Stimulated activated CD8-positive, alpha-beta memory T cell treated with anti-CD3 and anti-CD28 coated beads, Interleukin-4, amount 100 ng/mL, for 1 hour (primary cell): Measurements from ENCODE around the gene GLT8D2.
A peak's percentile ranks its signal among the peaks of the same experiment; 100 is the strongest.

Experiments
- DNase-seq, 2 donors: peaks; one replicate each; pipeline ENCODE4 v3.0.0-alpha.2; 2020; ENCODE audit warnings: low read depth in 2 of 2, low spot score in 1 of 2

The GLT8D2 gene

GRCh38 chr12:104049903-104050356 is at the start of gene GLT8D2:
GLT8D2 (minus strand) TSS chr12:104050187; CDS start chr12:104019648, 30,539 bp downstream.
- DNase-seq, result no peak

DNA sequence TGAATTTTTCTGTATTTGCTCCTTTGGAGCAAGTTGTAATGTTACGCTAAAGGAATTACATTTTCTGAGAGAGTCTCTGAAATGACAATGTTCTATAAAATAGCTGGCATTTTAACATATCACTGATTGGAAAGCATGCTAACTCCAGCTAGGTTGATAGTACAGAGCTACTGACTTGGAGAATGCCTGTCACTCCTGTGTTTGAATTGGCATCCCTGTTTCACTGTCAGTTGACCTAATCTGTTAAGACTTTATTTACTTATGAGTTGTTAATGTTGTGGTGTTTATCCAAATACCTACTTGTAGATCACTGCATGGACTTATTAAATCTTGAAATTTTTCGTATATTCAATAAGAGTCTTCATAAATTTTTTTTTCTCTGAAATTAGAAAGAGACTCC is 48.0 kb upstream of the GLT8D2 start:
- DNase-seq, result no peak

DNA sequence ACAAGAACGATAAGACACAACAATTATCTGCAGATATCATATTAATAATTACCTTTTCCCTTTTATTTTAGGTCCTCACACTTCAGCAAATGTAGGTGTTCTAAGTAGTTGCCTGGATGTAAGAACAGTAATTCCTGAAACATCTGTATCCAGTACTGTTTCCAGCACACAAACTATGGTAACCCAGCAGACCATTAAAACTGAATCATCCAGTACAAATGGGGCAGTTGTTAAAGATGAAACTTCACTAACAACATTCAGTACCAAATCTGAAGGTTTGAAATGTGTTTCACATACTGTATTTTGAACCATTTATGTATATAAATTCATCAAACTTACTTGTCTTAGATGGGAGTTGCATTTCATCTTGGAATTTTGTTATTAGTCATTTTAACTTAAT is 45.3 kb upstream of the GLT8D2 start:
- DNase-seq, result no peak

GRCh38 chr12:104094284-104094683 is 44.3 kb upstream of the GLT8D2 start:
- no peak for DNase-seq

DNA sequence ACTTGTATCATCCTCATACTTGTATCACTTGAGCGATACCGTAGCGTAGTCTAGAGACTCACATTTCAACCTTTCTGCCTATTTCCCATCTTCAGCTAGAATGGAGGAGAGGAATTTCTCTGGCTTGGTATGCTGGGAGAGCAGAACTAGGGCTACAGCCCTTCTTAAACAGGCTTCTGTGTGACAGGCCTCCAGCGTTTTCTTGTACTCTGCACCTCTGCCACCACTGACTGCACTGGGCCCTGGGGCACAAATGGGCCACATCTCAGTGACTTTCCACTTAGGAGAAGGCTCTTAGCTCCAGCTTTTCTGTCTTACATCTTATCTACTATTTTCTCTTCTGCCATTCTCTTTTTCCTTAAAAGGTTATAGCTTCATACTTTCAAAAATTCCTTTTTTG is 41.1 kb upstream of the GLT8D2 start:
- no peak for DNase-seq

- no peak for DNase-seq
Measured at GRCh38 chr12:104090685-104091084, 40.7 kb upstream of the GLT8D2 start.

- no peak for DNase-seq
Measured at GRCh38 chr12:104083769-104084475, 33.9 kb upstream of the GLT8D2 start.

DNA sequence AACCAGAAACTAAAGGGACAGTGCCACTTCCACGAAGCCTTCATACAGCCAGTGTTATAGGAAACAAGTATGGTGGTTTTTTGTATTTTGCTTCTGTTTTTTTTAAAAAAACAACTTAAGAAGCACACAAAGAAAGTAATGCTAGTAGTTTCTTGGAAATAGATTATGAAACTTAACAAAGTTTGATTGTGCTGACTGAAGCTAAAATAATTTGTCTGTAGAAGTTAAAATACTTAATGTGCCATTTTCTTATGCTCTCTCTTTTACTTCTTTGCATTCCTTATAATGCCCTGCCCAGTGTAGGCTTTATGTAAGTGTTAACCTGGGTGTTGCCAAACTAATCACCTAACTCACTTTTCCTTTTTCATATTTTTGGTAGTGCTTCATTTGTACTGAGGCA is 30.8 kb upstream of the GLT8D2 start:
- DNase-seq, result no peak

DNA sequence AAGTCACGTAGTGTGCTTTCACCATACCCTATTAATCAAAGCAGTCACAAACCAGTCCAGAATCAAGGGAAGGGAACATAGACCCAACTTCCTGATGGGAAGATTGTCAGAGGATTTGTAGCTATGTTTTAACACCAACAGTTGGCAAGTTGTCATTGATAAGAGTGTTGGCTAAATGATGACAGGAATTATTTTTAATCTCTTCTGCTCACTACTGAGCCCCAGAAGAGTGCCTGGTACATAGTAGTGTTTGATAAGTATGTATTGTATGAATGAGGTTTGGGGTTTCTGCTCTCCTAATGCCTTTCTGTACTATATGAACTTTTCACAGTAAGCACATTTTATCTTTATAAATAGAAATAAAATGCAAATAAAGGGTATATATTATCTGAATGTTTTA is 29.0 kb upstream of the GLT8D2 start:
- DNase-seq, result no peak

DNA sequence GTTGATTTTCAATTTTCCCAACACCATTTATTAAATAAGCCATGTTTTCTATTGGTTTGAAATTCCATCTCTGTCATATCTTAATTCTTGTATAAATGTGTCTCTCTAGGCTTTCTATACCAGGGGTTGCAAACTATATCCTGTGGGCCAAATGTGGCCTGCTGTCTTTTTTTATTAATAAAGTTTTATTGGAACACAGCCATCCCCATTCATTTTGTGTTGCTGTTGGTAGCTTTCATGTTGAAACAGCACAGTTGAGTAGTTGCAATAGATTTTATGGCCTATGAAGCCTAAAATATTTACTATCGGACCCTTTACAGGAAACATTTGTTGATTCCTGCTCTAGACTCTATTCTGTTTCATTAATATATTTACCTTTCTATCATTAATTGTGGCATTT is 23.7 kb upstream of the GLT8D2 start:
- no peak for DNase-seq

- no peak for DNase-seq
Measured at GRCh38 chr12:104072099-104072498, 22.1 kb upstream of the GLT8D2 start.

DNA sequence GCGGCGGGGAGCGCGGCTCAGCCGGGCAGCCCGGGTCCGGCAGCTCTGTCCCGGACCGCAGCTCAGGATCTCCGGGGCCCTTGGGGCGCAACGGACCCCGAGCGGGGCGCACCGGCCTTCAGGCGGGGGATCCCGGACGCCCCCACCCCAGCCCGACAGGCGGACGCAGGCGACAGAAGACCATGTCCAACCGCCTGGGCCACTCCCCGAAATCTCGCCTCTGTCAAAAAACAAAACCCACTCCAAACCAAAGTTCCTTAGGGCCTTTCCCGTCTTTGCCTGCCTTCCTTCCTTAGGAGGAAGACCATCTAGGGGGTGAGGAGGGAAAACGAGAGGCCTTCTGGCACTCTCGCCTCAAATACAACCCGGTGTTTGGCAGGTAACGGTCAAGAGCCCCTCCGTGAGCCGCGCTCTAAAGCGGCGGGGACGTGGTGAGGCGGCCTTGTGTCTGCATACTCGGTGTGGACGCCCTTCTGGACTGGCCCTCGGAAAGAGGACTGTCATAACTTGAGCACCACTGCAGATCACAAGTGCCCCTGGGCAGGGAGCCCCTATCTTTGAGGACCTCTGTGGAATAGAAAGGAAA is 14.9 kb upstream of the GLT8D2 start:
- DNase-seq, result no peak

DNA sequence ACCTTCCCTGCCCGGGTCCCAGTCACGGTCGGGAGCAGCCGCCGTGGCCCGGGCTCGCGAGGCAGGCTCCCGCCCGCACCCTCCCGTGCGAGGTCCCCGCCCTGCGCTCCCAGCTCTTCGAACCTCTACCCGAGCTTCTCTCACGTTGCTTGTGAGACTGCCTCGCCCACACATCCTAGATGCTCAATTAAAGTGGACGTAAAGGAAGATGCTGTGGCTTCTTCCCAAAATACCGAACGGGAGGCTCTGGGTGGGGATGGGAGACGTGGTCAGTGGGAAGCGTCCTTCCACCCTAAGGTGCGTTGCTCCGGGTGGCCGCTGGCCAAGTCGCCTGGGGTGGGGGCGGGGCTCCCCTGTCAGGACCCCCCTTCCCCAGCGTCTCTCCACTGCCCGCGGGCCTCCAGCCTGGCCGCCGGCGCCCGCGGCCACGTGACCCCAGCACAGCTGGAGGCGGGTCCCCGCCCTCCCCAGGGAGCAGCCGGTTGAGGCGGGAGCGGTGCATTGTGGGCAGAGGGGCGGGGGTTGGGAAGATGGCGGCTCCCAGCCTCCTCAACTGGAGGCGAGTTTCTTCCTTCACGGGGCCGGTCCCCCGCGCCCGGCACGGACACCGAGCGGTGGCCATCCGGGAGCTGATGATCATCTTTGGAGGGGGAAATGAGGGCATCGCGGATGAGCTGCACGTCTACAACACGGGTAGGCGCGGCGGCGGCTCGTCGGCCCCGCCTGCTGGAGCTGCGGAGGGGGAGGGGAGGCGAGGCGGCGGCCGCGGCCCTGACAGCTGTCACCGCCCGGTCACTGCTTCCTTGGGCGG is 14.2 kb upstream of the GLT8D2 start, which contains the start of gene HCFC2:
TSS of gene HCFC2 (plus strand) at position 501 of the 811 bp plus-strand sequence. CDS start at position 531, 30 bp downstream.
- DNase-seq, result peak; percentile 71 to 75

DNA sequence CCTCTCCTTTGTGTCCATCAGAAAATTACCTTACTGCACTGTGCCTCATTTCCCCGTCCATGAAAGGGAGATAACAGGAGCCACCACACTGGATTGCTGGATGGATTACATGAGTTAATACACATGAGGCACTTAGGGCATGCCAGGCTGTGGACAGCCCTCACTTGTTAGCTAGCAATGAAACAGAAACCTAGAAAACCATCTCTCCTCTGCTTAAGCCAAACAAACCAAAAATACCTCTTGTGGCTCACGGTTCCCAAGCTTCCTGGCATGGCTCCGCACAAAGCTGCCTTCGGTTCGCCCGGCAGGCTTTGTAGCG is 13.7 kb upstream of the GLT8D2 start:
- no peak for DNase-seq

DNA sequence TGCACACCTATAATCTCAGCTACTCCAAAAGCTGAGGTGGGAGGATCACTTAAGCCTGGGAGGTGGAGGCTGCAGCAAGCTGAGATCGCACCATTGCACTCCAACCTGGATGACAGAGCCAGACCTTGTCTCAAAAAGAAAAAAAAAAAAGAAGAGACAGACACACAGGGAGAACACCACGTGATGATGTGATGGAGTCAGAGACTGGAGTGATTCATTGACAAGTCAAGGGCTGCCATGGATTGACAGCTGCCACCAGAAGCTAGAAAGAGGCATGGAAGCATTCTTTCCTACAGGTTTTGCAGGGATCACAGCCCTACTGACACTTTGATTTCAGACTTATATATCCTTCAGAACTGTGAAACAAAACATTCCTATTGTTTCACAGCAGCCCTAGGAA is 10.8 kb upstream of the GLT8D2 start:
- DNase-seq, result no peak

GRCh38 chr12:104059963-104060362 is 10.0 kb upstream of the GLT8D2 start:
- DNase-seq, result no peak

DNA sequence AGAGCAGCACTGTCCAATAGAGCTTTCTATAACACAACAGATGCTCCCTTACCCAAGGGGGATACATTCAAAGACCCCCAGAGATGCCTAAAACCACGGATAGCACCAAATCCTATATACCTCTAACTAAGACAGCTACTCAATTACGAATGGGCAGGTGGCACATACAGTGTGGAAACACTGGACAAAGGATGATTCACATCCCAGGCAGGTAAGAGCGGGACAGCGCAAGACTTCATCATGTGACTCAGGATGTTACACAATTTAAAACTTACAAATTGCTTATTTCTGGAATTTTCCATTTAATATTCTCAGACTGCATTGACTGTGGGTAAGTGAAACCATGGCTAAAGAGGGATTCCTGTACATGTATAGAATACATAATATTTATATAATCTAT is 8.8 kb upstream of the GLT8D2 start:
- DNase-seq, result no peak

DNA sequence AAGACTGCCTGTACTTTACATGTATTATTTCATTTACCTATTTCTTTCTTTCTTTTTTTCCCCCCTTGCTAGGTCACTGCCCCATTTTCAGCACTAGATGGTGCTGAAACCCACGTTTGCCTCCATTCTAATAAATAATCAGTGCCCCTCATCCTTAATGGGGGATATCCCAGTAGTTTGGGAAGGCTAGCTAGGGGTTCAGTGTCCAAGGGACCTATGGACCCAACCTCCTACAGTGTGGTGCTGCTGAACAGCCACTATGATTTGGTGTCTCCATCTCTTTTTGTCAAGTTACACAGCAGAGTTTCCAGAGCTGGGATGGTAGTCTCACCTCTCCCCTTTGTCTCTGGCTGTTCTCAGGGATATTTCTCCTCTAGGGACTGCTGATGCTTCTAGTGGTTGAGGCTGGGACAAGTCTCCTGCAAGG is 7.8 kb upstream of the GLT8D2 start:
- no peak for DNase-seq

DNA sequence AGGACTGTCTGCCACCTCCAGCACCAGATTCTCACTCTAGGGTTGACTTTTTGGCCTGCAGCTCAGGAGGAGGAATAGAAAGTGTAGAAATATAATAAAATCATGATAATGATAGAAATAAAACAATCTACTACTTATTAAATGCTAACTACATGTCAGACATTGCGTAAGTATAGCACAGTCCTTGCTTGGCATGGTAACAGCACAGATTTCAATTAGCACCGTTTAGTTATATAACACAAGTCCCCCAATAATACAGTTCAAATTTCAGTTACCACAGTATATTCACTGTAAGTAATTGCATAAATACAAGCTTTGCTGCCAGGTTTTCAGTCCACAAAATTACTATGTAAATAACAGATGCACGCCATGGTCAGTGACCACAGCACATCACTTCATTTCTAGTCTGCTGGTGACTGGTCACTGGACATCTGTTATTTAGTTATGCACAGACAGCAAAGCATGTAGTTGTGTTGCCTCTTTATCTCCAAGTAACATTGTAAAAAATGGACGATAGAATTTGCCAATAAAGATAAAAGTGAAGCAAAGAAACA is 6.5 kb upstream of the GLT8D2 start:
- no peak for DNase-seq

- DNase-seq, result no peak
Measured at GRCh38 chr12:104055686-104056388, 5.8 kb upstream of the GLT8D2 start.

GRCh38 chr12:104054681-104055346 is 4.8 kb upstream of the GLT8D2 start:
- no peak for DNase-seq
